ENCODE measurements around the gene CFAP100.

Gene CFAP100

GRCh38 chr3:126446301-126446700 is 51.6 kb downstream of the CFAP100 start:
- no peak for FAIRE-seq

- no peak for FAIRE-seq
These were observed 52.1 kb downstream of the CFAP100 start for GRCh38 chr3:126446791-126447190.

GRCh38 chr3:126447456-126448106 is 52.9 kb downstream of the CFAP100 start:
- FAIRE-seq = no peak

DNA sequence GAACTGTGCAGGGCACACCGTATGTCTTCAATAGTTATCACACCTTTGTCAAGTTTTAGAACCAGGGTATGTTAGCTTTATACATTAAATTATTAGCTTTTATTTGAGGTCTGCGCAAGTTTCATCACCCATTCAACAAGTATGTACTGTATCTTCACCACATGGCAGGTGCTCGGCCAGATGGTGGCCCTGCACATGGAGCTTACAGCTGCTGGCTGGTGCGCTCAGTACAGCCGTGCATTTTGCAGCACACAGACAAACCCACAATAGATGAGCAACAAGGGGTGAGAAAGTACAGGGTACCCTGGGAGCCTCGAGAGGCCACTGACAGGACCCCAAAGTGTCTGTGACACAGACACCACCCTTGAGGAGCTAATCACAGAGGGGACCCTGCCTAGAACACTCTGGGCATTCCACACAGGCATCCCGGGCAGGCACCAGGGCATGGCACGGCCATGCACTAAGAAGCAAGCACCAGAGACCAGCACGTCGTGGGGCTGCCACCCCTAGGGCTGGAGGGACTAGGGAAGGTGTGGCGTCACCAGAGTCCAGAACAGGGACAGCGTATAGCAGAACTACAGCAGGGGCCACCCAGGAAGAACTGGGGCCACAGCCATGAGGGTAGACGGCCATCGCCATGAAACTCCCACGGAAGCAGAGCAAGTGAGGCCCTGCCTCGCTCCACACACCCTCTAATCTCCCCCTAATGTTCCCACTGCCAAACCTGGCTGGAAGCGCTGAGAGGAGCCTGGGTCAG is 53.6 kb downstream of the CFAP100 start:
- no peak for FAIRE-seq

GRCh38 chr3:126448893-126449180 is 54.1 kb downstream of the CFAP100 start:
- no peak for FAIRE-seq

GRCh38 chr3:126449621-126450051 is 54.9 kb downstream of the CFAP100 start:
- FAIRE-seq = no peak

- FAIRE-seq = no peak
These were observed 55.5 kb downstream of the CFAP100 start for GRCh38 chr3:126450219-126450618.

- no peak for FAIRE-seq
These were observed 56.0 kb downstream of the CFAP100 start for GRCh38 chr3:126450744-126451143.

- FAIRE-seq = no peak
These were observed 56.8 kb downstream of the CFAP100 start for GRCh38 chr3:126451511-126451910.

GRCh38 chr3:126452213-126452612 is 57.5 kb downstream of the CFAP100 start:
- FAIRE-seq = no peak

GRCh38 chr3:126454025-126454424 is 59.3 kb downstream of the CFAP100 start:
- FAIRE-seq = no peak

DNA sequence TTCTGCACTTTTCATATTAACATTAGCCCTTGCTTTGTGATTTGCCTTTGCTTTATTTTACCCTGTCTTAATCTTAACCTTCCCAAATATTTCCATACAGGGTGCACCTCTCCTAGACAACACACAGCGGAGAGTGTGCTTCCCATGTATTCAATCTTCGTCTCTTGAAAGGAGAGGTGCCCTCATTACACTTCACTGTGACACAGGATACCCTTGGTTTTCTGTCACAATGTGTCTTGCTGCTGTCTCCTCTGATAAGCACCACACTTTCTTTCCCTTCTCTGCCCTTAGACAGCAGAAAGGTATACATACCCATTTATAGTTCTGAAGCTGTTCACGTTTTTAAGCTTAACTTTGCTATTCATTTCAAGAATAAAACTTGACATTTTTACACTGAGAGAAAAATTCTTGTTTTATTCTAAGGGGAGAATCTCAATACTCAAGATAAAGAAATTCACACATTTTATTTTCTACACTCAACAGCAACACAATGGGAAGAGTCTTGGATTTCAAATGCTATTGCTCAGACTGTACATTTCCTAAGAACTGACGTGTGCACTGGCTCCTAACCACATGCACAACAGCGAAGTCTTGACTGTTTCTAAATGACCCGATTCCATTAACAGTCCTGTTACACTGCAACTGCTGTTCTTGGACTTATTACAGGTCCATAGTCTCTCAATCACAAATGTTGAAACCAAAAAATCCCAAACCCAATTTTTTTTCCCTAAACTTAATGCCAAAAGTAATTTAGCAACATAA is 59.9 kb downstream of the CFAP100 start:
- no peak for FAIRE-seq

DNA sequence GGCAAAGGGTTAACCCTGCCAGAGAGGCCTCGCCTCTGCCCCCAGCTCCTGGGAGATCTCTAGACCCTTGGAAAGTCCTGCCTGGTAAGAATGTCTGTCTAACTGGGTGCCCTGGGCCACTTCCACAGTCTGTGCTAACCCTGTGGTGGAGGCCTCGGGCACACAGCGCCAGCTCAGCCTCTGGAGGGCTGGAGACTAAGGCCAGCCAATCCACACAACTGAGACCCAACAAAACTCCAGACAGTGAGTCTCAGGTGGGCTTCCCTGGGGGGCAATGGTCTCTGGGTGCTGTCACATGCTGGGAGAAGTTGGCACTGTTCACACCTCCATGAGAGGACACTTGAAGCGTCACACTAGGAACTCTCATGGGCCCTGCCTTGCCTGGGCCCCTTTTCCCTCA is 61.5 kb downstream of the CFAP100 start:
- FAIRE-seq = no peak

DNA sequence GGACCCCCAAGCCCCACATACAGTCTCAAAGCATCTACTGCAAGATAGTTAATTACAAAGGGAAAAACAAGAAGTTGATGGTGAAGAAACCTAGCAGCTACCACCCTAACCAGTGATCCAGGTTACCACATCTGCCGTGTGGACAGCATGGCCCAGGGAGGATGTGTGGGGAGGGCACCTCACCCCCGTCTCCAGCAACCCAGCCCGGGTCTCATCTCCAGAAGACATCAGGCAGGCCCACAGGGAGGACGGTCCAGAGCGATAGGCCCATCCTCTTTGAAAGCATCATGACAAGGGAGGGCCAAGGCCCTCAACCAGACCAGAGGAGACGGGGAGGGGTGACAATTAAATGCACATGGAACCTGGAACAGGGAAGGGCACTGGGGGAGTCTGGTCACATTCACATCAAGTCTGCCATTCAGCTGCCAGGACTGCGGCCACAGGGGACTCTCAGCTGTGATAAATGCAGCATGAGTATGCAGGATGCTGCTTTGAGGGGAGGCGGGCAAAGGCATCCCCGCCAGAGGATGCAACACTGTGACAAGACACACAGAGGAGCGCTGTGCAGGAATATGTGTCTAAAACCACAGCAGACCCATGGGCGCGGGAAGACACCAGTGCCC is 62.2 kb downstream of the CFAP100 start:
- FAIRE-seq = no peak

GRCh38 chr3:126459111-126459762 is 64.5 kb downstream of the CFAP100 start:
- FAIRE-seq = no peak

GRCh38 chr3:126459763-126460127 is 65.0 kb downstream of the CFAP100 start:
- FAIRE-seq = no peak

GRCh38 chr3:126460381-126460780 is 65.7 kb downstream of the CFAP100 start:
- FAIRE-seq = no peak

GRCh38 chr3:126461450-126462070 is 66.9 kb downstream of the CFAP100 start:
- FAIRE-seq = no peak

DNA sequence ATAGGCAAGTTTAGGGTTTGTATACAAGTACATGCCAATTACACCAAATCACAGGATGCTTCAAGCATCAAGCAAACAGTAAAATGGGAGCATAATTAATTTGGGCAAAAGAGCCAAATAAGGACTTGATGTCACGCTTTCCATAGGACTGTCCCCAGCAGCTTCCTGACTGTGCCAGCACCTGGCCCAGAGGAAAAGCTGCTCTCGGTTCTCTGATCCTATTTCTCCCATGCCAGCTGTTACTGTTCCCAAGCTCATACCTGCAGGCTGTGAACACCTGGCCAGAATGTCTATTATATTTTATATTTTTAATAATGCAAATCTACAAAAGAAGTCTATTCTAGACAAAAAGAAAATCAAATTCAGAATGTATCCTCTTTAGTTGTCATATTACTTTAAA is 68.8 kb downstream of the CFAP100 start:
- FAIRE-seq = no peak

DNA sequence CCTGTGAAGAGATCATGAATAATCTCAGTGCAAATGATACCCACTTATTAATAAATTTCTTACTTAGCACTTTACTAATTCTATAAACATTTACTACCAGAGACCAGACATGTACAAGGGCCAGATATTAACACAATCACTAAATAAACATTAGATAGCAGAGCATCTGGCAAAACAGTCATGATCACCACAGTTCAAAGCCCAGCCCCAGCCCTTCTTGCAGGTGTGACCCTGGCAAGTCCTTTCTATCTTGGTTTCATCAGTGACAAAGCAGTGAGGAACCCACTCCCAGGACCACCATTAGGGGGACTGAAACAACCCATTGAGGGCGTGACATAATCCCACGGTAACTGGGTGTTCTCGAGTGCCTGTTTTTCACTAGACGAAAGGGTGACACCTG is 69.4 kb downstream of the CFAP100 start:
- FAIRE-seq = no peak

DNA sequence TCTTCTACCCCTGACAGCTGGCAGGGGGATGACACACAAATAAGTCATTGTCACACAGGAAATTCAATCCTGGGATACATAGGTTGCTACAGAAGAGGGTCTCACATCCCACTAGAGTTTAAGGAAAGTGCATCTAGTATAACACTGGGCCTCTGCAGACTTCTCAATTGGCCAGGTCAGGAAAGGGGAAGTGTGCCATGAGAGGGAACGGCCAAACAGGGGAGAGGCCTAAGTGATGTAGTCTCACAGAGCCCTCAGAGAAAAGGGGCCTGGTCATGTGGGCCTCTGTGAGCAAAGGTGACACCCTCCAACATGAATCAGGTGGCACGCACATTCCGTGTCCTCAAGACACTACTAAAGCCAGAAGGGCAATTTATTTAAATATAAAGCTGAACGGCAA is 69.8 kb downstream of the CFAP100 start:
- no peak for FAIRE-seq

DNA sequence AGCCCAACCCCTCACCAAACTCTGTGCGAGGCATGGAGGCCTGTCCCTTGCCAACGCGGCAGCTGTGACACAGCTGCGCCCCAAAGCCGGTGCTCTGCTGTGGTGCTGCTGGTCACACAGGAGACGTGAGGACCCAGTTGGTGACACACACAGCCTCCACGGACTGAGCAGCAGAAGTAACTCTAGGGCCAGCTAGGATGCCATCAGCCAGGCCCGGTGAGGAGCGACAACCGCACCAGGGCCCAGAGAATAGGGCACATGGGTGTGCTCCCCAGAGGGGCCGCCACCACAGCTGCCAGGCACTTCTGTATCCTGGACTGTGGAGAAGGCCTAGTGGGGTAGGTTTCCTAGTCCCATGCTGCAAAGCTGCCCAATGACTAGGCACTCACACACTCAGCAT is 70.3 kb downstream of the CFAP100 start:
- no peak for FAIRE-seq

All from endometrium (tissue), 2 donors.